ENCODE measurements around the gene CAMK2B. TPM values are rescaled to one million over a fixed set of nuclear protein-coding genes. Genes with fewer than 3 reads are reported as not detected.

Gene CAMK2B
- total RNA-seq, 1 experiment from 2014 or later, result 2.4 TPM

GRCh38 chr7:44225566-44226395 lies 99.6 kb downstream of the CAMK2B start:
- H3K36me3 ChIP-seq, result no peaks in the 10 kb centered on the region
- peak overlapping the region; percentile 51 for H3K27ac ChIP-seq
- H3K9me3 ChIP-seq (replicated peaks), result no peaks in the 10 kb centered on the region
- H3K4me1 ChIP-seq, result peaks cover 31% of the 10 kb centered on the region
- peaks cover 28% of the 10 kb centered on the region for H3K27me3 ChIP-seq
- H3K4me3 ChIP-seq, result peak overlapping the region; percentile 48
- DNase-seq, result peak; percentile 86

- Histone ChIP-seq H3K4me3 (no peak overlapping the region; the same call in 1 of the 2 replicates), H3K4me1 (peaks cover 31% of the 10 kb centered on the region), H3K27ac (no peak overlapping the region), H3K36me3 (no peaks in the 10 kb centered on the region), H3K27me3 (peaks cover 21% of the 10 kb centered on the region), H3K9me3 (replicated peaks) (no peaks in the 10 kb centered on the region)
- DNase-seq, result no peak
Measured at GRCh38 chr7:44224974-44225565, 100.3 kb downstream of the CAMK2B start.

GRCh38 chr7:44224080-44224973 lies 101.1 kb downstream of the CAMK2B start:
- Histone ChIP-seq H3K27ac (no peak overlapping the region), H3K36me3 (no peaks in the 10 kb centered on the region), H3K9me3 (replicated peaks) (no peaks in the 10 kb centered on the region), H3K4me3 (no peak overlapping the region), H3K27me3 (peaks cover 15% of the 10 kb centered on the region), H3K4me1 (peaks cover 31% of the 10 kb centered on the region)
- DNase-seq, result peak in 1 of 2 experiments; percentile 60

- Histone ChIP-seq H3K27ac (no peak overlapping the region), H3K27me3 (peaks cover 7% of the 10 kb centered on the region), H3K4me1 (peaks cover 31% of the 10 kb centered on the region), H3K4me3 (no peak overlapping the region), H3K36me3 (no peaks in the 10 kb centered on the region), H3K9me3 (replicated peaks) (no peaks in the 10 kb centered on the region)
- DNase-seq, result peak; percentile 60 to 78
Measured at GRCh38 chr7:44223362-44224079, 101.9 kb downstream of the CAMK2B start.

GRCh38 chr7:44222776-44223261 lies 102.6 kb downstream of the CAMK2B start:
- Histone ChIP-seq H3K27me3 (peaks cover under 1% of the 10 kb centered on the region; the same call in 1 of the 2 replicates), H3K27ac (no peak overlapping the region), H3K9me3 (replicated peaks) (no peaks in the 10 kb centered on the region), H3K36me3 (no peaks in the 10 kb centered on the region), H3K4me3 (no peak overlapping the region), H3K4me1 (peaks cover 31% of the 10 kb centered on the region)
- DNase-seq, result no peak

GRCh38 chr7:44222074-44222473 lies 103.3 kb downstream of the CAMK2B start:
- peaks cover 34% of the 10 kb centered on the region for H3K4me1 ChIP-seq
- no peak overlapping the region for H3K27ac ChIP-seq
- no peak overlapping the region for H3K4me3 ChIP-seq
- H3K27me3 ChIP-seq, result no peaks in the 10 kb centered on the region
- no peaks in the 10 kb centered on the region for H3K9me3 ChIP-seq (replicated peaks)
- no peak for DNase-seq
- H3K36me3 ChIP-seq, result no peaks in the 10 kb centered on the region

- no peak overlapping the region for H3K27ac ChIP-seq
- peaks cover 32% of the 10 kb centered on the region for H3K4me1 ChIP-seq
- H3K4me3 ChIP-seq, result no peak overlapping the region
- H3K36me3 ChIP-seq, result no peaks in the 10 kb centered on the region
- no peak for DNase-seq
- no peaks in the 10 kb centered on the region for H3K9me3 ChIP-seq (replicated peaks)
- no peaks in the 10 kb centered on the region for H3K27me3 ChIP-seq
Measured at GRCh38 chr7:44221231-44221791, 104.1 kb downstream of the CAMK2B start.

- Histone ChIP-seq H3K4me1 (peaks cover 26% of the 10 kb centered on the region), H3K4me3 (no peak overlapping the region), H3K27ac (no peak overlapping the region), H3K27me3 (no peaks in the 10 kb centered on the region), H3K36me3 (no peaks in the 10 kb centered on the region), H3K9me3 (replicated peaks) (no peaks in the 10 kb centered on the region)
- no peak for DNase-seq
Measured at GRCh38 chr7:44220358-44221112, 104.9 kb downstream of the CAMK2B start.

GRCh38 chr7:44220046-44220357 lies 105.4 kb downstream of the CAMK2B start:
- H3K4me1 ChIP-seq, result peaks cover 21% of the 10 kb centered on the region
- DNase-seq, result no peak
- H3K9me3 ChIP-seq (replicated peaks), result no peaks in the 10 kb centered on the region
- no peaks in the 10 kb centered on the region for H3K27me3 ChIP-seq
- no peaks in the 10 kb centered on the region for H3K36me3 ChIP-seq
- H3K27ac ChIP-seq, result no peak overlapping the region
- H3K4me3 ChIP-seq, result no peak overlapping the region

- DNase-seq, result no peak
- peaks cover 16% of the 10 kb centered on the region for H3K4me1 ChIP-seq
Measured at GRCh38 chr7:44219371-44220045, 105.9 kb downstream of the CAMK2B start.

GRCh38 chr7:44218418-44219201 lies 106.8 kb downstream of the CAMK2B start:
- peak; percentile 76 to 78 for DNase-seq
- Histone ChIP-seq H3K4me1 (peaks cover 7% of the 10 kb centered on the region), H3K27me3 (no peaks in the 10 kb centered on the region), H3K27ac (no peak overlapping the region), H3K9me3 (replicated peaks) (no peaks in the 10 kb centered on the region), H3K36me3 (no peaks in the 10 kb centered on the region), H3K4me3 (no peak overlapping the region)

More at GRCh38 chr7:44219371-44220045, 105.9 kb downstream of the CAMK2B start:
- Histone ChIP-seq H3K27me3 (no peaks in the 10 kb centered on the region), H3K27ac (no peak overlapping the region), H3K9me3 (replicated peaks) (no peaks in the 10 kb centered on the region), H3K4me3 (no peak overlapping the region), H3K36me3 (no peaks in the 10 kb centered on the region)

- H3K4me3 ChIP-seq, result no peak overlapping the region
- no peak overlapping the region for H3K27ac ChIP-seq
- no peak for DNase-seq
- H3K4me1 ChIP-seq, result peaks cover 2% of the 10 kb centered on the region
- H3K36me3 ChIP-seq, result peaks cover 2% of the 10 kb centered on the region; the same call in 1 of the 2 replicates
- no peaks in the 10 kb centered on the region for H3K27me3 ChIP-seq
- H3K9me3 ChIP-seq (replicated peaks), result no peaks in the 10 kb centered on the region
Measured at GRCh38 chr7:44217852-44218402, 107.5 kb downstream of the CAMK2B start.

Measured in SJCRH30 (cell line).